Measurements from ENCODE around the gene KDM4C.

DNA sequence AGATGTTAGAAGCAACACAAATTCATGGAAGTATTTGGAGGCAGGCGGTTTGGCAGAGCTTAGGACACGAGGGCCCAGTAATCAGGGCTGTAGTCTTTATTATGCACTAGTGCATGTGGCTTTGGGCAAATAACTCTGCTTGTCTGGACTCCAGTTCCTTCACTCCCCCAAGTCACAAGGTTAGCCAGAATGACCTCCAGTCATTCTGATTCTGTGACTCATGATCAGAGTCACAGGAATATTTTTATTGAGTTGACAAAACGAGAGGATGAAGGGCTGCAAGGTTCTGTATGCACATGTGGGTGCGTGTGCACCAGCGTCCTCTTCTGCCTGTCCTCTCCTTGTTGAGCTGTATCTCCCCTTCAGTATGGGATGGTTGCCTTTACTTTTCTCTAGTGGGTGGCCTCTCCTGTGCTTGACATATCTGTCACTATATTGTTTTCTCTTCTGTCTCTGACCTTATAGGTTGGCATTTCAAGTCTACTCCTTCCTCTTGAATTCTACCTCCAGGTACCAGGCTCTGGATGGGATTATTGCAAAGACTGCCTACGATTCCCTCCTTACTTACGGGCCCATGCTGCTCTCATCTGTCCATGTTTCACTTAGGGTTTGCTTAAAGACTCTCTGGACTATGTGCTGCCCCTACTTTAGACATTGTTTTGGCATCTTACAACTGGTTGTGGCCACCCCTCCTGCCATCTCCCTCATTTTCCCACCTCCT lies 94.6 kb downstream of the KDM4C start:
- TF ChIP-seq POLR2A (IDR thresholded peaks at IDR 0.05) = no peak
- TF ChIP-seq, protein P1, sequence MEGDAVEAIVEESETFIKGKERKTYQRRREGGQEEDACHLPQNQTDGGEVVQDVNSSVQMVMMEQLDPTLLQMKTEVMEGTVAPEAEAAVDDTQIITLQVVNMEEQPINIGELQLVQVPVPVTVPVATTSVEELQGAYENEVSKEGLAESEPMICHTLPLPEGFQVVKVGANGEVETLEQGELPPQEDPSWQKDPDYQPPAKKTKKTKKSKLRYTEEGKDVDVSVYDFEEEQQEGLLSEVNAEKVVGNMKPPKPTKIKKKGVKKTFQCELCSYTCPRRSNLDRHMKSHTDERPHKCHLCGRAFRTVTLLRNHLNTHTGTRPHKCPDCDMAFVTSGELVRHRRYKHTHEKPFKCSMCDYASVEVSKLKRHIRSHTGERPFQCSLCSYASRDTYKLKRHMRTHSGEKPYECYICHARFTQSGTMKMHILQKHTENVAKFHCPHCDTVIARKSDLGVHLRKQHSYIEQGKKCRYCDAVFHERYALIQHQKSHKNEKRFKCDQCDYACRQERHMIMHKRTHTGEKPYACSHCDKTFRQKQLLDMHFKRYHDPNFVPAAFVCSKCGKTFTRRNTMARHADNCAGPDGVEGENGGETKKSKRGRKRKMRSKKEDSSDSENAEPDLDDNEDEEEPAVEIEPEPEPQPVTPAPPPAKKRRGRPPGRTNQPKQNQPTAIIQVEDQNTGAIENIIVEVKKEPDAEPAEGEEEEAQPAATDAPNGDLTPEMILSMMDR (IDR thresholded peaks at IDR 0.05) = no peak
